Activated CD4-positive, alpha-beta T cell treated with anti-CD3 and anti-CD28 coated beads, Interleukin-2, amount 50 U/mL, for 16 hours (primary cell): ENCODE measurements around the gene ERVMER34-1.

ENCODE experiments used
- DNase-seq: peaks from one replicate; pipeline ENCODE4 v3.0.0-alpha.2; 2020

The ERVMER34-1 gene

GRCh38 chr4:52718123-52718522 is 33.1 kb downstream of the ERVMER34-1 start:
- peak; percentile 40 for DNase-seq

- no peak for DNase-seq
Measured at GRCh38 chr4:52716364-52717151, 34.7 kb downstream of the ERVMER34-1 start.

GRCh38 chr4:52715914-52716313 is 35.3 kb downstream of the ERVMER34-1 start:
- no peak for DNase-seq

GRCh38 chr4:52715255-52715897 is 35.8 kb downstream of the ERVMER34-1 start:
- no peak for DNase-seq

GRCh38 chr4:52714597-52715254 is 36.5 kb downstream of the ERVMER34-1 start:
- DNase-seq: peak; percentile 67

- peak; percentile 24 for DNase-seq
Measured at GRCh38 chr4:52713456-52713937, 37.7 kb downstream of the ERVMER34-1 start.

- DNase-seq: peak; percentile 99
Measured at GRCh38 chr4:52712251-52713130, 38.7 kb downstream of the ERVMER34-1 start.

GRCh38 chr4:52711834-52712250 is 39.4 kb downstream of the ERVMER34-1 start:
- DNase-seq: no peak

- DNase-seq: no peak
Measured at GRCh38 chr4:52711272-52711671, 40.0 kb downstream of the ERVMER34-1 start.

GRCh38 chr4:52709155-52709554 is 42.1 kb downstream of the ERVMER34-1 start:
- DNase-seq: no peak

GRCh38 chr4:52704661-52705060 is 46.6 kb downstream of the ERVMER34-1 start:
- no peak for DNase-seq

- DNase-seq: no peak
Measured at GRCh38 chr4:52704133-52704532, 47.1 kb downstream of the ERVMER34-1 start.

GRCh38 chr4:52701207-52701606 is 50.0 kb downstream of the ERVMER34-1 start:
- DNase-seq: no peak

- DNase-seq: no peak
Measured at GRCh38 chr4:52694936-52695335, 56.3 kb downstream of the ERVMER34-1 start.

- no peak for DNase-seq
Measured at GRCh38 chr4:52693492-52693891, 57.7 kb downstream of the ERVMER34-1 start.
